Testis (tissue), 2 donors: Measurements from ENCODE around the gene ATP1A4.

Experiments
- CTCF ChIP-seq, 3 experiments: fragments of 450-650 bp in 2 of 3; fragments of 200-600 bp in 1 of 3; sonication (generic) in 1 of 3; IDR thresholded peaks; one replicate each; pipeline ENCODE4 v1.5.1; 2016 to 2019; ENCODE audit warnings: antibody characterized with exemption in 3 of 3, mild to moderate bottlenecking in 2 of 3, moderate library complexity in 1 of 3
- POLR2A ChIP-seq: fragments of 450-650 bp; IDR thresholded peaks from one replicate; pipeline ENCODE4 v1.6.1; 2017; ENCODE audit warnings: antibody characterized with exemption, mild to moderate bottlenecking, moderate library complexity

- no peak for TF ChIP-seq POLR2A
- no peak for TF ChIP-seq CTCF (IDR thresholded peaks at IDR 0.05)
These were observed 20.0 kb downstream of the ATP1A4 start for GRCh38 chr1:160171354-160171753.
